Neural crest cell (in vitro differentiated cells): ENCODE results near the gene HOXC9. TPM values are rescaled to one million over a fixed set of nuclear protein-coding genes. Genes with fewer than 3 reads are reported as not detected.

Source experiments
- DNase-seq: peaks from one replicate; pipeline ENCODE4 v3.0.0; 2021; ENCODE audit warnings: low read depth, mixed read lengths, low spot score
- H3K27ac Mint-ChIP-seq: one replicate; pipeline ENCODE4 v1.8.0; 2021; ENCODE audit warnings: mild to moderate bottlenecking, mixed read lengths; ENCODE audit not compliant: unreplicated experiment
- H3K27me3 Mint-ChIP-seq: 2 replicates; pipeline ENCODE4 v1.8.0; 2021; ENCODE audit warnings: low read depth, mild to moderate bottlenecking, mixed read lengths
- H3K36me3 Mint-ChIP-seq: 2 replicates; pipeline ENCODE4 v1.8.0; 2021; ENCODE audit warnings: low read depth, mild to moderate bottlenecking, mixed read lengths
- H3K4me1 Mint-ChIP-seq: 2 replicates; pipeline ENCODE4 v1.8.0; 2021; ENCODE audit warnings: mixed read lengths
- H3K4me3 Mint-ChIP-seq: one replicate; pipeline ENCODE4 v1.8.0; 2021; ENCODE audit warnings: mild to moderate bottlenecking, mixed read lengths
- H3K9me3 Mint-ChIP-seq: 2 replicates; pipeline ENCODE4 v1.8.0; 2021; ENCODE audit warnings: mixed read lengths
- CTCF ChIP-seq: fragments of 200-600 bp; sonication (generic); conservative IDR thresholded peaks from 2 replicates; pipeline ENCODE4 v1.5.0; 2021; ENCODE audit warnings: antibody characterized with exemption, mild to moderate bottlenecking
- total RNA-seq: library from RNA; stranded (reverse); gene quantifications from 2 replicates; pipeline ENCODE4 v1.2.1, GENCODE V29; 2021

HOXC9 gene
- total RNA-seq, 1 donor from 2014 or later, result 6.3 TPM

GRCh38 chr12:54017027-54017788 is 17.2 kb downstream of the HOXC9 start:
- no peak for TF ChIP-seq CTCF
- no peak for DNase-seq
- no peak overlapping the region for H3K27ac Mint-ChIP-seq

DNA sequence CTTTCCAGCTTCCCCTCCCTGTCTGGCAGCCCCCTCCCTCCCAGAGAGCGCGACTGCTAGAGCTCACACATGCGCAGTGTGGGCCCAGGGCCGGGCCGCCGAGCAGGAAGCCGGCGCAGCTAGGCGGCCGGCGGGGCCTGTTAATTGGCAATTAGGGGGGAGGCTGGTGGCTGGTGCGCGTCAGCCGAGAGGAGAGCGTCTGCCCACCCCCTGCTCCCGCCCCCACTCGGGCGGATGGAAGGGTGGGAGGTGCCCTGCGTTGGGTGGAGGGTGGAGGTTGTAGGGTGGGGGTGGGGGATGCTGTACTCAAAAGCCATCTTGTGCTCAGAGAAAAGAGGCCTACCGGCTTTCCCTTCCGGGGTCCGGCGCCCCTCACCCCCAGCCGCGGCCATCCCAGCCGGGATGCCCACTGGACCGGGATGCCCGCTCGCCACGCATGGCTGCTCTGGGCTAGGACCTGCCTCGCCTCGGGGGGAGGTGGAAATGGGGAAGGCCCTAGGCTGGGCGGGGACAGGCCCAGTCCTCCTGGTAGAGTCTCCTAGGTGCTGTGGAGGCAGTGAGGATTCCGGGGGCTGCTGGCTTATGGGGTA is 18.0 kb downstream of the HOXC9 start:
- Mint-ChIP-seq H3K4me3 (peak overlapping the region; percentile 87), H3K9me3 (no peaks in the 10 kb centered on the region), H3K4me1 (peaks cover 14% of the 10 kb centered on the region), H3K36me3 (peaks cover 2% of the 10 kb centered on the region), H3K27ac (peak overlapping the region; percentile 27), H3K27me3 (peaks cover 98% of the 10 kb centered on the region)
- TF ChIP-seq CTCF, result no peak
- peak; percentile 55 for DNase-seq

More at GRCh38 chr12:54017027-54017788, 17.2 kb downstream of the HOXC9 start:
- Mint-ChIP-seq H3K36me3 (peaks cover 2% of the 10 kb centered on the region), H3K4me3 (peak overlapping the region; percentile 87), H3K9me3 (no peaks in the 10 kb centered on the region), H3K4me1 (peaks cover 14% of the 10 kb centered on the region), H3K27me3 (peaks cover 98% of the 10 kb centered on the region)

DNA sequence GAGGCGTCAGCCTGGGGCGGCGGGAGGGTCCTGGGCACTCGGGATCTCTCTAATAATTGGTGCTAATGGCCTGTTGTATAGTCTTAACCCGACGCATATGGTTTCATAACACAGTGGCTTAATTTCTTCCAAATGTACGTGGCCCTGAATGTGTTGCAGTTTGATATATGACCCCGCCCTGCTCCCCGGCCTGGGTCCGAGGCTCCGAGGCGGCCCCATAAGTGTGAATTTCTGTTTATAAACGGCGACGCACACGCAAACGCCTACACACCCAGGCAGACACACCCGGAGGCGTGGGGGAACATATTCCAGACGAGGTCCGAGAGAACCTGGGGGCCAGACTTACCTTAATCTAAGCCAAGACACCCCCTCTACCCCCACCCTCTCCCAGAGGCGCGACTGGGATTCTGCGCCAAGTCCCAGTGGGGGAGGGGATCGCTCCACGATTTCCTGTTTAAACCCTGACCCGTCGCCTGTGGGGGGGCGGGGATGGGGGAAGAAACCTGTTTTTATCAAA is 18.6 kb downstream of the HOXC9 start:
- Mint-ChIP-seq H3K27me3 (peaks cover 98% of the 10 kb centered on the region), H3K9me3 (no peaks in the 10 kb centered on the region), H3K36me3 (peaks cover 2% of the 10 kb centered on the region), H3K27ac (peak overlapping the region; percentile 27), H3K4me3 (peak overlapping the region; percentile 87), H3K4me1 (peaks cover 18% of the 10 kb centered on the region)
- no peak for DNase-seq
- TF ChIP-seq CTCF, result no peak

DNA sequence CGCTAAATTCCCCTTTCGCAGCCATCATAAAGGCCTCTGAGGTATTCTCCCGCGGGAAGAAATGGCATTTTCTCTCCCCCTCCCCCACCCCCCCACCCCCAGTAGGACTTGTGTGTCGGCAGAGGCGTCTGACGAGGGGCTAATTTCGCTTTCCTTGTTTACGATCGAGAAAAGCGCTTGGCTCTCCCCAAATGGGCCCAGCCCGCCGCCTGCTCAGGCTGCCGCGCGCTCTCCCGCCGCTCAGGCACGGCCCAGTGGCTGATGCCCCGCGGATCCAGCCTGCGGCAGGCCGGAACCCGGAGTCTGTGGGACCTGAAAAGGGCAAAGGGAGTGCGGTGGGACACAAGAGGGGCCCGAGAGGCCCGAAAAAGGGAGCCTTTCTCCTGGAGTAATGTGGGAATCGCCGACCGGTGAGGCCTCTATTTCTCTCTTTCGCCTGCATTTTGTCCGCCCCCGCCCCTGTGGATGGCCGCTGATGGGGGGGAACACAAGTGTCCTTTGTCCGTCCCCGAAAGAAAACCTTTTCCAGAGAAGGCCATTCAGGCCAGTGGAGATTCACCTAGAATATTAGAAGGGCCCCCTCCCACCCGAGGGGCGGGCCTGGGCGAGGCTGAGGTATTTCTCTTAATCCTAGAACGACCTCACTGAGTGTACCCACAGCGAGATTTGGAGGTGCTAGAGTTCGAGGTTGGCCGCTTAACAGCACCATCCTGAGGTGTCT is 19.3 kb downstream of the HOXC9 start:
- Mint-ChIP-seq H3K4me1 (peaks cover 18% of the 10 kb centered on the region), H3K4me3 (peak overlapping the region; percentile 84)

More for the DNA sequence above, 19.3 kb downstream of the HOXC9 start:
- H3K9me3 Mint-ChIP-seq, result no peaks in the 10 kb centered on the region
- H3K27ac Mint-ChIP-seq, result no peak overlapping the region
- no peak for TF ChIP-seq CTCF
- peaks cover 2% of the 10 kb centered on the region for H3K36me3 Mint-ChIP-seq
- DNase-seq, result no peak
- peaks cover 98% of the 10 kb centered on the region for H3K27me3 Mint-ChIP-seq
